Endothelial cell of umbilical vein (primary cell): ENCODE data around the gene TPK1. TPM values are rescaled to one million over a fixed set of nuclear protein-coding genes. Genes with fewer than 3 reads are reported as not detected.

Experiments
- BruUV-seq: library from RNA; stranded (reverse); fragments of 400-500 nt; replicated peaks from 2 replicates; lab custom pipeline; 2021; lab: Mats Ljungman, UMichigan
- CTCF ChIA-PET: fragments of 300-600, 350-600 bp; sonication (Branson Sonifier 250); formaldehyde crosslinking; loops from one replicate; lab custom pipeline; 2021; ENCODE audit warnings: antibody characterized with exemption, inconsistent platforms; lab: Charles Lee
- POLR2A ChIA-PET: fragments of 300-600, 350-600 bp; sonication (Branson Sonifier 250); formaldehyde crosslinking; loops from one replicate; lab custom pipeline; 2021; ENCODE audit warnings: antibody characterized with exemption, inconsistent platforms; lab: Charles Lee
- DNase-seq: peaks from one replicate; pipeline ENCODE4 v3.0.0-alpha.2; 2011; ENCODE audit warnings: low read depth, low spot score
- FAIRE-seq: peaks from 2 replicates; lab custom pipeline; 2011; peaks lifted over from hg19 to GRCh38; lab: Jason Lieb, UNC
- H2AFZ ChIP-seq: 2 replicates; pipeline ENCODE4 v1.6.0; 2012; ENCODE audit warnings: low read depth, low read length, control low read depth, inconsistent platforms
- H3K27ac ChIP-seq: 2 replicates; pipeline ENCODE4 v1.5.1; 2011; ENCODE audit warnings: low read depth, mild to moderate bottlenecking, control low read depth, low read length, moderate library complexity; ENCODE audit not compliant: insufficient read depth
- H3K27me3 ChIP-seq, 2 experiments: 2 replicates each; pipeline versions ENCODE4 v1.6.0 to v1.6.1; 2011; ENCODE audit warnings: low read length in 2 of 2, mixed read lengths in 1 of 2; ENCODE audit not compliant: control insufficient read depth in 2 of 2, insufficient read depth in 2 of 2
- H3K36me3 ChIP-seq, 2 experiments: 2 replicates in 1 of 2; 3 replicates in 1 of 2; pipeline ENCODE4 v1.5.1; 2011; ENCODE audit warnings: low read length in 2 of 2, mild to moderate bottlenecking in 1 of 2, moderate library complexity in 1 of 2; ENCODE audit not compliant: control insufficient read depth in 2 of 2, insufficient read depth in 2 of 2; ENCODE audit errors: extremely low read depth in 1 of 2
- H3K4me1 ChIP-seq: 3 replicates; pipeline ENCODE4 v1.5.1; 2011; ENCODE audit warnings: mild to moderate bottlenecking, low read length; ENCODE audit not compliant: control insufficient read depth, insufficient read depth; ENCODE audit errors: extremely low read depth
- H3K4me2 ChIP-seq: 2 replicates; pipeline ENCODE4 v1.6.1; 2011; ENCODE audit warnings: low read length, control low read depth, mixed read lengths; ENCODE audit not compliant: insufficient read depth
- H3K4me3 ChIP-seq, 3 experiments: fragments of 200-600 bp in 1 of 3; sonication (generic), shearing (Covaris generic) in 1 of 3; replicated peaks in 1 of 3; 2 replicates each; pipeline ENCODE4 v1.5.1; 2011 to 2016; ENCODE audit warnings: control low read depth in 3 of 3, low read length in 3 of 3, mild to moderate bottlenecking in 2 of 3, inconsistent platforms in 1 of 3, low read depth in 1 of 3, moderate library complexity in 1 of 3; ENCODE audit not compliant: insufficient read depth in 1 of 3
- H3K79me2 ChIP-seq: 2 replicates; pipeline ENCODE4 v1.6.0; 2012; ENCODE audit warnings: low read length, inconsistent platforms; ENCODE audit not compliant: control insufficient read depth, insufficient read depth
- H3K9ac ChIP-seq: replicated peaks from 2 replicates; pipeline ENCODE3; 2011; ENCODE audit warnings: low read length, control low read depth; ENCODE audit not compliant: insufficient read depth; ENCODE audit errors: extremely low read depth
- H3K9me1 ChIP-seq: replicated peaks from 3 replicates; pipeline ENCODE4 v1.6.0; 2011; ENCODE audit warnings: mild to moderate bottlenecking, low read length; ENCODE audit not compliant: control insufficient read depth, insufficient read depth; ENCODE audit errors: extremely low read depth
- H3K9me3 ChIP-seq: replicated peaks from 2 replicates; pipeline ENCODE4 v1.5.1; 2012; ENCODE audit warnings: low read length, inconsistent platforms; ENCODE audit not compliant: control insufficient read depth, insufficient read depth
- H4K20me1 ChIP-seq: replicated peaks from 2 replicates; pipeline ENCODE3; 2011; ENCODE audit warnings: mild to moderate bottlenecking, low read length; ENCODE audit not compliant: control insufficient read depth, insufficient read depth; ENCODE audit errors: extremely low read depth
- CTCF ChIP-seq, 2 donors: IDR thresholded peaks; 1 replicate in 1 of 2; 2 replicates in 1 of 2; pipeline ENCODE4 v1.5.1; 2011; ENCODE audit warnings: low read length in 2 of 2, mild to moderate bottlenecking in 2 of 2, moderate library complexity in 2 of 2, control low read depth in 1 of 2, inconsistent platforms in 1 of 2, low read depth in 1 of 2; ENCODE audit not compliant: insufficient read depth in 1 of 2; ENCODE audit errors: extremely low read depth in 1 of 2
- EZH2 ChIP-seq: IDR thresholded peaks from 2 replicates; pipeline ENCODE4 v1.6.1; 2012; ENCODE audit warnings: borderline replicate concordance, low read depth, mild to moderate bottlenecking, moderate library complexity, low read length, inconsistent platforms; ENCODE audit not compliant: severe bottlenecking
- FOS ChIP-seq: IDR thresholded peaks from 2 replicates; pipeline ENCODE4 v1.6.1; 2011; ENCODE audit warnings: mild to moderate bottlenecking, low read length, moderate library complexity, borderline replicate concordance; ENCODE audit not compliant: insufficient read depth
- GATA2 ChIP-seq: IDR thresholded peaks from 2 replicates; pipeline ENCODE4 v1.7.0; 2011; ENCODE audit warnings: low read depth, mild to moderate bottlenecking, moderate library complexity, mixed read lengths, low read length; ENCODE audit not compliant: insufficient read length, insufficient read depth
- JUN ChIP-seq: IDR thresholded peaks from 2 replicates; pipeline ENCODE4 v1.6.1; 2011; ENCODE audit warnings: borderline replicate concordance, low read depth; ENCODE audit not compliant: insufficient read length, insufficient read depth
- MAX ChIP-seq: IDR thresholded peaks from 2 replicates; pipeline ENCODE4 v1.6.1; 2011; ENCODE audit not compliant: insufficient read depth, insufficient read length
- MYC ChIP-seq: IDR thresholded peaks from one replicate; pipeline ENCODE4 v1.6.1; 2011; ENCODE audit warnings: mild to moderate bottlenecking, low read depth, low read length
- POLR2A ChIP-seq: IDR thresholded peaks from 2 replicates; pipeline ENCODE4 v1.6.1; 2012; ENCODE audit warnings: low read depth, mild to moderate bottlenecking, control low read depth, low read length
- POLR2AphosphoS5 ChIP-seq: IDR thresholded peaks from 2 replicates; pipeline ENCODE4 v1.6.1; 2012; ENCODE audit warnings: low read depth, mild to moderate bottlenecking, control low read depth, low read length, moderate library complexity; ENCODE audit not compliant: insufficient read depth
- dilution Hi-C: fragments of 300-500 bp; cut with MboI; formaldehyde crosslinking; loops from one replicate; pipeline ENCODE4 v1.15.0; 2019; ENCODE audit warnings: low sequenced_read_pairs; ENCODE audit not compliant: extremely low pct_ligation_motif_present
- intact Hi-C: fragments of 100-400 bp; cut with micrococcal nuclease; formaldehyde crosslinking; loops from one replicate; pipeline ENCODE4 v1.10.0; 2022
- polyA plus RNA-seq, 4 experiments: library from polyadenylated mRNA; depleted of rRNA in 3 of 4; stranded (reverse) in 3 of 4; unstranded in 1 of 4; fragments of >200 nt; gene quantifications; 2 replicates each; pipeline versions ENCODE4 v1.2.1 to v1.2.3, GENCODE V29; 2011 to 2012; ENCODE audit warnings: missing spikeins in 1 of 4
- total RNA-seq: library from RNA; stranded (reverse); gene quantifications from 2 replicates; pipeline ENCODE4 v1.2.3, GENCODE V29; 2021

Gene TPK1
- total and polyA plus RNA-seq, 2 donors (not counting 3 experiments of a cell fraction or from before 2014, with no cell fraction given): 7.5 to 9.3 TPM

- H3K4me2 ChIP-seq: no peak overlapping the region
- H3K4me1 ChIP-seq: no peaks in the 10 kb centered on the region
- H3K27me3 ChIP-seq: no peaks in the 10 kb centered on the region
- ChIA-PET POLR2A (no interaction called here), CTCF (interaction anchor here (1.2 to 3.5 kb wide), 2 partner anchors 10 to 15 kb away, joined by 6 to 31 read pairs; no protein-coding TSS in a partner anchor)
- H3K79me2 ChIP-seq: no peaks in the 10 kb centered on the region
- no peaks in the 10 kb centered on the region for H3K9me3 ChIP-seq
- H4K20me1 ChIP-seq: no peaks in the 10 kb centered on the region
- no peaks in the 10 kb centered on the region for H3K9me1 ChIP-seq
- DNase-seq (no peak), FAIRE-seq (no peak)
- no peak overlapping the region for H3K4me3 ChIP-seq
- intact Hi-C loops (no loop called here), dilution Hi-C loops (no loop called here)
- H3K27ac ChIP-seq: no peak overlapping the region
- no peak overlapping the region for H3K9ac ChIP-seq
- no peak overlapping the region for H2AFZ ChIP-seq
- TF ChIP-seq POLR2AphosphoS5 (no peak), MAX (no peak), MYC (no peak), POLR2A (no peak), FOS (no peak)
- H3K36me3 ChIP-seq: no peaks in the 10 kb centered on the region
- no TSS peak for BruUV-seq
These were observed 106.6 kb downstream of the TPK1 start for GRCh38 chr7:144729226-144729625.

- dilution Hi-C loops (no loop called here), intact Hi-C loops (no loop called here)
- Histone ChIP-seq H2AFZ (no peak overlapping the region), H3K36me3 (no peaks in the 10 kb centered on the region), H3K4me3 (no peak overlapping the region), H3K27me3 (no peaks in the 10 kb centered on the region), H3K4me2 (no peak overlapping the region), H3K9me1 (no peaks in the 10 kb centered on the region), H3K79me2 (no peaks in the 10 kb centered on the region), H3K9me3 (no peaks in the 10 kb centered on the region), H3K27ac (no peak overlapping the region), H3K9ac (no peak overlapping the region), H3K4me1 (no peaks in the 10 kb centered on the region), H4K20me1 (no peaks in the 10 kb centered on the region)
- FAIRE-seq (no peak), DNase-seq (no peak)
- TF ChIP-seq JUN (no peak), GATA2 (no peak), MAX (no peak), CTCF (IDR thresholded peaks at IDR 0.05; ENCODE audit: extremely low read depth in 1 of 2, insufficient read depth in 1 of 2, low read depth in 1 of 2, low read length in 2 of 2) (no peak), FOS (no peak), EZH2 (no peak), POLR2A (no peak), POLR2AphosphoS5 (no peak), MYC (no peak)
- POLR2A ChIA-PET: no interaction called here
- CTCF ChIA-PET: interaction anchor here (1.2 to 3.5 kb wide), 2 partner anchors 10 to 14 kb away, joined by 6 to 31 read pairs; no protein-coding TSS in a partner anchor
- BruUV-seq: no TSS peak
These were observed 107.3 kb downstream of the TPK1 start for GRCh38 chr7:144728551-144728950.
